Endothelial cell of umbilical vein (primary cell): ENCODE measurements around the gene ITGB1. TPM values are rescaled to one million over a fixed set of nuclear protein-coding genes. Genes with fewer than 3 reads are reported as not detected.

Experiments
- BruUV-seq: library from RNA; stranded (reverse); fragments of 400-500 nt; replicated peaks from 2 replicates; lab custom pipeline; 2021; lab: Mats Ljungman, UMichigan
- CTCF ChIA-PET: fragments of 300-600, 350-600 bp; sonication (Branson Sonifier 250); formaldehyde crosslinking; loops from one replicate; lab custom pipeline; 2021; ENCODE audit warnings: antibody characterized with exemption, inconsistent platforms; lab: Charles Lee
- POLR2A ChIA-PET: fragments of 300-600, 350-600 bp; sonication (Branson Sonifier 250); formaldehyde crosslinking; loops from one replicate; lab custom pipeline; 2021; ENCODE audit warnings: antibody characterized with exemption, inconsistent platforms; lab: Charles Lee
- DNase-seq: peaks from one replicate; pipeline ENCODE4 v3.0.0-alpha.2; 2011; ENCODE audit warnings: low read depth, low spot score
- FAIRE-seq: peaks from 2 replicates; lab custom pipeline; 2011; peaks lifted over from hg19 to GRCh38; lab: Jason Lieb, UNC
- H2AFZ ChIP-seq: 2 replicates; pipeline ENCODE4 v1.6.0; 2012; ENCODE audit warnings: low read depth, low read length, control low read depth, inconsistent platforms
- H3K27ac ChIP-seq: 2 replicates; pipeline ENCODE4 v1.5.1; 2011; ENCODE audit warnings: low read depth, mild to moderate bottlenecking, control low read depth, low read length, moderate library complexity; ENCODE audit not compliant: insufficient read depth
- H3K27me3 ChIP-seq, 2 experiments: 2 replicates each; pipeline versions ENCODE4 v1.6.0 to v1.6.1; 2011; ENCODE audit warnings: low read length in 2 of 2, mixed read lengths in 1 of 2; ENCODE audit not compliant: control insufficient read depth in 2 of 2, insufficient read depth in 2 of 2
- H3K36me3 ChIP-seq, 2 experiments: 2 replicates in 1 of 2; 3 replicates in 1 of 2; pipeline ENCODE4 v1.5.1; 2011; ENCODE audit warnings: low read length in 2 of 2, mild to moderate bottlenecking in 1 of 2, moderate library complexity in 1 of 2; ENCODE audit not compliant: control insufficient read depth in 2 of 2, insufficient read depth in 2 of 2; ENCODE audit errors: extremely low read depth in 1 of 2
- H3K4me1 ChIP-seq: 3 replicates; pipeline ENCODE4 v1.5.1; 2011; ENCODE audit warnings: mild to moderate bottlenecking, low read length; ENCODE audit not compliant: control insufficient read depth, insufficient read depth; ENCODE audit errors: extremely low read depth
- H3K4me2 ChIP-seq: 2 replicates; pipeline ENCODE4 v1.6.1; 2011; ENCODE audit warnings: low read length, control low read depth, mixed read lengths; ENCODE audit not compliant: insufficient read depth
- H3K4me3 ChIP-seq, 3 experiments: fragments of 200-600 bp in 1 of 3; sonication (generic), shearing (Covaris generic) in 1 of 3; replicated peaks in 1 of 3; 2 replicates each; pipeline ENCODE4 v1.5.1; 2011 to 2016; ENCODE audit warnings: control low read depth in 3 of 3, low read length in 3 of 3, mild to moderate bottlenecking in 2 of 3, inconsistent platforms in 1 of 3, low read depth in 1 of 3, moderate library complexity in 1 of 3; ENCODE audit not compliant: insufficient read depth in 1 of 3
- H3K79me2 ChIP-seq: 2 replicates; pipeline ENCODE4 v1.6.0; 2012; ENCODE audit warnings: low read length, inconsistent platforms; ENCODE audit not compliant: control insufficient read depth, insufficient read depth
- H3K9ac ChIP-seq: replicated peaks from 2 replicates; pipeline ENCODE3; 2011; ENCODE audit warnings: low read length, control low read depth; ENCODE audit not compliant: insufficient read depth; ENCODE audit errors: extremely low read depth
- H3K9me1 ChIP-seq: replicated peaks from 3 replicates; pipeline ENCODE4 v1.6.0; 2011; ENCODE audit warnings: mild to moderate bottlenecking, low read length; ENCODE audit not compliant: control insufficient read depth, insufficient read depth; ENCODE audit errors: extremely low read depth
- H3K9me3 ChIP-seq: replicated peaks from 2 replicates; pipeline ENCODE4 v1.5.1; 2012; ENCODE audit warnings: low read length, inconsistent platforms; ENCODE audit not compliant: control insufficient read depth, insufficient read depth
- H4K20me1 ChIP-seq: replicated peaks from 2 replicates; pipeline ENCODE3; 2011; ENCODE audit warnings: mild to moderate bottlenecking, low read length; ENCODE audit not compliant: control insufficient read depth, insufficient read depth; ENCODE audit errors: extremely low read depth
- EZH2 ChIP-seq: IDR thresholded peaks from 2 replicates; pipeline ENCODE4 v1.6.1; 2012; ENCODE audit warnings: borderline replicate concordance, low read depth, mild to moderate bottlenecking, moderate library complexity, low read length, inconsistent platforms; ENCODE audit not compliant: severe bottlenecking
- FOS ChIP-seq: IDR thresholded peaks from 2 replicates; pipeline ENCODE4 v1.6.1; 2011; ENCODE audit warnings: mild to moderate bottlenecking, low read length, moderate library complexity, borderline replicate concordance; ENCODE audit not compliant: insufficient read depth
- GATA2 ChIP-seq: IDR thresholded peaks from 2 replicates; pipeline ENCODE4 v1.7.0; 2011; ENCODE audit warnings: low read depth, mild to moderate bottlenecking, moderate library complexity, mixed read lengths, low read length; ENCODE audit not compliant: insufficient read length, insufficient read depth
- JUN ChIP-seq: IDR thresholded peaks from 2 replicates; pipeline ENCODE4 v1.6.1; 2011; ENCODE audit warnings: borderline replicate concordance, low read depth; ENCODE audit not compliant: insufficient read length, insufficient read depth
- MYC ChIP-seq: IDR thresholded peaks from one replicate; pipeline ENCODE4 v1.6.1; 2011; ENCODE audit warnings: mild to moderate bottlenecking, low read depth, low read length
- POLR2A ChIP-seq: IDR thresholded peaks from 2 replicates; pipeline ENCODE4 v1.6.1; 2012; ENCODE audit warnings: low read depth, mild to moderate bottlenecking, control low read depth, low read length
- POLR2AphosphoS5 ChIP-seq: IDR thresholded peaks from 2 replicates; pipeline ENCODE4 v1.6.1; 2012; ENCODE audit warnings: low read depth, mild to moderate bottlenecking, control low read depth, low read length, moderate library complexity; ENCODE audit not compliant: insufficient read depth
- dilution Hi-C: fragments of 300-500 bp; cut with MboI; formaldehyde crosslinking; loops from one replicate; pipeline ENCODE4 v1.15.0; 2019; ENCODE audit warnings: low sequenced_read_pairs; ENCODE audit not compliant: extremely low pct_ligation_motif_present
- intact Hi-C: fragments of 100-400 bp; cut with micrococcal nuclease; formaldehyde crosslinking; loops from one replicate; pipeline ENCODE4 v1.10.0; 2022
- polyA plus RNA-seq, 4 experiments: library from polyadenylated mRNA; depleted of rRNA in 3 of 4; stranded (reverse) in 3 of 4; unstranded in 1 of 4; fragments of >200 nt; gene quantifications; 2 replicates each; pipeline versions ENCODE4 v1.2.1 to v1.2.3, GENCODE V29; 2011 to 2012; ENCODE audit warnings: missing spikeins in 1 of 4
- total RNA-seq: library from RNA; stranded (reverse); gene quantifications from 2 replicates; pipeline ENCODE4 v1.2.3, GENCODE V29; 2021
- TF ChIP-seq, protein P1 (sequence below): IDR thresholded peaks from 2 replicates; pipeline ENCODE4 v1.6.1; 2011; ENCODE audit not compliant: insufficient read depth, insufficient read length
- TF ChIP-seq, protein P2 (sequence below), 2 donors: IDR thresholded peaks; 1 replicate in 1 of 2; 2 replicates in 1 of 2; pipeline ENCODE4 v1.5.1; 2011; ENCODE audit warnings: low read length in 2 of 2, mild to moderate bottlenecking in 2 of 2, moderate library complexity in 2 of 2, control low read depth in 1 of 2, inconsistent platforms in 1 of 2, low read depth in 1 of 2; ENCODE audit not compliant: insufficient read depth in 1 of 2; ENCODE audit errors: extremely low read depth in 1 of 2

ITGB1 gene
- total and polyA plus RNA-seq, 2 donors (not counting 3 experiments of a cell fraction or from before 2014, with no cell fraction given), result 424 to 1,147 TPM

DNA sequence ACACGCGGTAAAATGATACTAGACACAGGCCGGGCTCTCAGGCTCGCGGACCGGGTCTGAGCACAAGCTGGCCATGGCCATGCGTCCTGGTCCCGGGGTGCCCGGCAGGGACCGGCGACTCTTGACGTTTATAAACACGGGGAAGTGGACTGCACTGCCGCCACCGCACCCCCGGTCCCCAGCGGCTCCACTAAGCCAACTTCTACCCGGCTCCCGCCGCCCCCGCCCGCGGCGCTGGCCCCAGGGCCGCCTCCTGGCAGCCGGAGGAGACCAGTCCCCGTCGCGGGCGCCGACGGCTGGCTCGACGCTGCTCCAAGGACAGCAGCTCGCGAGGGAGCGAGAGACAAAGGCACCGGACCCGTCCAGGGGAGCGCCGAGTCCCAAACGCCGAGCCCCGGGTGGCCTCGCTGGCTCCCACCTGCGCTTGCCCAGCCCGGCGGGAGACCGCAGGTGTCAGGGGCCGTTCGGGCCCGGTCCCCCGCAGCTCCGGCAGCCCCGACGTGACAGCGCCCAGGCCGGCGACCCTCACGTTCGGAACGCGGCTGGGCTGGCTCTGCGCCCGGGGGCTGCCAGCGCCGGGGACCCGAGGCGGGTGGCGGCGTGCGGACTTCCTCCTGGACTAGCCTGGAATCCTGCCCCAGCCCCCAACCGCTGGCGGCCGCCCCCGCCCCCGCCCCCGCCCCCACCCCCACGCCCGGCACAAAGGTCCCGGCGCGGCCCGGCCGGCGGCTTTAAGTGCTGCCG lies 517 bp downstream of the ITGB1 start:
- Histone ChIP-seq H3K9me3 (no peaks in the 10 kb centered on the region), H3K4me1 (peaks cover 67% of the 10 kb centered on the region), H3K9me1 (no peaks in the 10 kb centered on the region), H3K27ac (peak overlapping the region; percentile 97), H2AFZ (no peak overlapping the region), H3K27me3 (no peaks in the 10 kb centered on the region), H3K4me2 (peak overlapping the region; percentile 99), H3K9ac (peak overlapping the region; percentile 100), H4K20me1 (peaks cover 16% of the 10 kb centered on the region), H3K4me3 (peak overlapping the region; percentile 99 to 100 (median 99)), H3K36me3 (no peaks in the 10 kb centered on the region), H3K79me2 (peaks cover 72% of the 10 kb centered on the region)
- BruUV-seq, result no TSS peak
- intact Hi-C loops, result loop anchor here (1.0 to 5.0 kb wide), 6 partner anchors 19 to 511 kb away; partner anchors contain the start of gene CCDC7
- dilution Hi-C loops, result no loop called here
- TF ChIP-seq EZH2 (no peak), POLR2A (peak; percentile 16)
- DNase-seq, result peak; percentile 42
- FAIRE-seq, result no peak
- ChIA-PET CTCF (interaction anchor here (0.9 to 1.9 kb wide), 4 partner anchors 15 to 58 kb away, joined by 3 to 7 read pairs (median 4); no protein-coding TSS in a partner anchor), POLR2A (interaction anchor here (0.7 to 1.4 kb wide), 2 partner anchors 23 to 32 kb away, joined by 3 to 9 read pairs; no protein-coding TSS in a partner anchor)

DNA sequence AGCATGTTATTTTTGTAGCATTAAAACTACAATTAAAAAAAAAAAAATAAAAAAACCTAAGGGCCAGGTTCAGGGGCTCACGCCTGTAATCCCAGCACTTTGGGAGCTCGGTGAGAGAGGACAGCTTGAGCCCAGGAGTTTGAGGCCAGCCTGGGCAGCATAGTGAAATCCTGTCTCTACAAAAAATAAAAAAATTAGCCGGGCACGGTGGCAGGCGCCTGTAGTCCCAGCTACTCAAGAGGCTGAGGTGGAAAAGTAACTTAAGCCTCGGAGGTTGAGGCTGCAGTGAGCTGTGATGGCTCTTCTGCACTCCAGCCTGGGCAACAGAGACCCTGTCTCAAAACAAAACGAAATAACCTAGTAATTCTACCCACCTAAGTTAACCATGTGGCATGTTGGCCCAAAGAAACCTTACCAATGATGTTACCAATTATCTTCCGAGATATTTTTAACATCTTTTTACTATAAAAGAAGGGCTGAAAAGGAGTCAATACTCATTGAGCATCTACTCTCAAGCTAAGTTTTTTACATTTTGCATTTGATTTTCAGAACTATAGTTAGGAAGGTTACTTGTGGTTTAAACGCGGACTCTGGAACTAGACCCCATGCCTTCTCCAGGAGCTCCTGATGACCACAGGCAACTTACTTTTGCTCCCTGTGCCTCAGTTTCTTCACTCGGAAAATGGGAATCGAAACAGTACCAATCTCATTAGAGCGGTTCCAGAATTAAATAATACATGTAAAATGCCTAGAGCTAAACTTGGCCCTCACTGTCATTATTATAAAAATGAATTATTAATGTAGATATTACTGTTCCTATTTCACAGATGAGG lies 1.4 kb downstream of the ITGB1 start:
- Histone ChIP-seq H2AFZ (no peak overlapping the region), H3K4me2 (peak overlapping the region; percentile 99), H3K9ac (peak overlapping the region; percentile 100), H3K9me3 (no peaks in the 10 kb centered on the region), H3K27ac (peak overlapping the region; percentile 97), H3K27me3 (no peaks in the 10 kb centered on the region), H3K36me3 (no peaks in the 10 kb centered on the region), H3K79me2 (peaks cover 82% of the 10 kb centered on the region), H3K4me1 (peaks cover 69% of the 10 kb centered on the region), H3K9me1 (no peaks in the 10 kb centered on the region), H4K20me1 (peaks cover 18% of the 10 kb centered on the region), H3K4me3 (peak overlapping the region; percentile 99 to 100 (median 99))
- POLR2A ChIA-PET, result interaction anchor here (0.7 to 1.4 kb wide), 2 partner anchors 24 to 31 kb away, joined by 3 to 9 read pairs; no protein-coding TSS in a partner anchor
- TF ChIP-seq, protein P1, sequence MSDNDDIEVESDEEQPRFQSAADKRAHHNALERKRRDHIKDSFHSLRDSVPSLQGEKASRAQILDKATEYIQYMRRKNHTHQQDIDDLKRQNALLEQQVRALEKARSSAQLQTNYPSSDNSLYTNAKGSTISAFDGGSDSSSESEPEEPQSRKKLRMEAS, result no peak
- TF ChIP-seq FOS, result no peak
- no peak for TF ChIP-seq EZH2
- TF ChIP-seq GATA2, result no peak
- TF ChIP-seq POLR2A, result no peak
- TF ChIP-seq JUN, result no peak
- TF ChIP-seq, protein P2, sequence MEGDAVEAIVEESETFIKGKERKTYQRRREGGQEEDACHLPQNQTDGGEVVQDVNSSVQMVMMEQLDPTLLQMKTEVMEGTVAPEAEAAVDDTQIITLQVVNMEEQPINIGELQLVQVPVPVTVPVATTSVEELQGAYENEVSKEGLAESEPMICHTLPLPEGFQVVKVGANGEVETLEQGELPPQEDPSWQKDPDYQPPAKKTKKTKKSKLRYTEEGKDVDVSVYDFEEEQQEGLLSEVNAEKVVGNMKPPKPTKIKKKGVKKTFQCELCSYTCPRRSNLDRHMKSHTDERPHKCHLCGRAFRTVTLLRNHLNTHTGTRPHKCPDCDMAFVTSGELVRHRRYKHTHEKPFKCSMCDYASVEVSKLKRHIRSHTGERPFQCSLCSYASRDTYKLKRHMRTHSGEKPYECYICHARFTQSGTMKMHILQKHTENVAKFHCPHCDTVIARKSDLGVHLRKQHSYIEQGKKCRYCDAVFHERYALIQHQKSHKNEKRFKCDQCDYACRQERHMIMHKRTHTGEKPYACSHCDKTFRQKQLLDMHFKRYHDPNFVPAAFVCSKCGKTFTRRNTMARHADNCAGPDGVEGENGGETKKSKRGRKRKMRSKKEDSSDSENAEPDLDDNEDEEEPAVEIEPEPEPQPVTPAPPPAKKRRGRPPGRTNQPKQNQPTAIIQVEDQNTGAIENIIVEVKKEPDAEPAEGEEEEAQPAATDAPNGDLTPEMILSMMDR (IDR thresholded peaks at IDR 0.05; ENCODE audit: extremely low read depth in 1 of 2, insufficient read depth in 1 of 2, low read depth in 1 of 2, low read length in 2 of 2), result no peak
- no peak for TF ChIP-seq MYC
- no peak for TF ChIP-seq POLR2AphosphoS5
- intact Hi-C loops, result loop anchor here (5.0 kb wide), 1 partner anchor 296 kb away; no protein-coding TSS in a partner anchor
- TSS peak; percentile 35 for BruUV-seq
- FAIRE-seq (no peak), DNase-seq (peak; percentile 18)
- CTCF ChIA-PET, result interaction anchor here (0.8 to 3.3 kb wide), 7 partner anchors 9 to 57 kb away, joined by 3 to 22 read pairs (median 3); no protein-coding TSS in a partner anchor
- dilution Hi-C loops, result no loop called here
